Inflammatory macrophage treated with lipopolysaccharide for 1 hour (primary cell): ENCODE measurements around the gene DIAPH1.

Experiments
- DNase-seq, 2 donors: peaks; one replicate each; pipeline ENCODE4 v3.0.0-alpha.2; 2020 to 2022

DIAPH1 gene

GRCh38 chr5:141609044-141609443 is 9.8 kb downstream of the DIAPH1 start:
- no peak for DNase-seq

- DNase-seq: no peak
Observed at GRCh38 chr5:141608557-141608956, 10.2 kb downstream of the DIAPH1 start.

DNA sequence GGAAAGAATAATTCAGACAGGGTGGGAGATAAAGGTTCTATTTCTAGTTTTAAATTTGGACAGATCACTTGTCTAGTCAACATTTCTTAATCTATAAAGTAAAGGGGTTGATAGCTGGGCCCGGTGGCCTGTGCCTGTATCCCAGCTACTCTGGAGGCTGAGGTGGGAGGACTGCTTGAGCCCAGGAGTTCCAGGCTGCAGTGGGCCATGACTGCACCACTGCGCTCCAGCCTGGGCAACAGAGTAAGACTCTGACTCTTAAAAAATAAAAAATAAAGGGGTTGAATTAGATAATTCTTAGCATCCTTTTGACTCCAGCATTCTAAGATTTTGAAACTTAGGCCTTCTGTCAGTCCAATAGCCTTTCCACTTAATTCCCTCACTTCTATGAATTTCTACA is 10.8 kb downstream of the DIAPH1 start:
- DNase-seq: no peak

DNA sequence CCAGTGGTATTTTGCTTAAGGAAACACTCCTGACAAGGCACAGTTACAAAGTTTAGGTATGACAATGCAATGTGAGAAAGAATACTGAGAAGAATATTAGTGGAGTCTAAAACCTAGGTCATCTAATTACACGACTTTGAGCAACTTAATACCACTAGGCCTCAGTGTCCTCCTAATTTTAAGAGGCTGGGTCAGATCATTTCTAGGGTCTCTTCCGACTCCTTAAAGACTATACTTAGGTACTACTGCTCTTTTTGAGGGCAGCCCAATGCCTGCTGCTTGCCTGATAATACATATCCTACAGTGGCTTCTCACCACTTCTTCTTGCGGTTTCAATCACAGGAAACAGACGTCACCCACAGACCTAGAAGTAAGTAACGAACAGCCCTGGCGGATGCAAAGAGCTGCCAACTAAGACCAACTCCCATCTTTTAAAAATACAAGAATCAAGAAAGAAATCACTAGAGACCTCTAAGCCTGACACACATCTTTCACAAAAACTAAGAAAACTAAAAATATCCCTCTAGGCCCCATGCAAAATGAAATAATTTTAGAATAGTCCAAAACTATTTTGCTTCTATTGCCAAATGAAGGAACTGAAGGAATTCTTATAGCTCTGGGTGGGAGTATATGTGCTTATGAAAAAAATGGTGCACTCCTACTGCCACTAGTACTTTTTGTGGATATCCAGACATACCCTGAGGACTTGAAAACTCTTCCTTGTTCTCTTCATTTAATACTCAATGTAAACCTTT is 13.1 kb downstream of the DIAPH1 start:
- DNase-seq: peak; percentile 75 to 77

GRCh38 chr5:141603923-141604717 is 14.7 kb downstream of the DIAPH1 start:
- DNase-seq: peak; percentile 97 to 98

DNA sequence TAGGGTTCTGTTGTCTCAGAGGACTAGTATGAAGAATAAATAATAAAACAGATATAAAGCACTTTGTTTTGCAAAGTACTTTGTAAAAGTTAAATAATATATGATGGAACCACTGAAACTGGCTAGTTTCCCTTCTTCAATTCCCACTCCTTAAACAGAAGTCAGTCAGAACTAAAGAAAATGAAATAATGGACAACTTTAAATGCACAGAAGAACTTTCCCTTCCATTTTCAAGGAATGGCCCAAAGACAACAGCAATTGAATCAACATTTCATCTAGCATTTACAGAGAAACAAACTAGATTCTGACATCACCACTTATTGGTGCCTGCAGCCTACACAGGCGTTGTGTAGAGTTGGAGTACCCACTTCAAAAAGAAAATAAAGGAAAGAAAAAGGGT is 16.2 kb downstream of the DIAPH1 start:
- DNase-seq: no peak

- no peak for DNase-seq
Observed at GRCh38 chr5:141598391-141599345, 20.1 kb downstream of the DIAPH1 start.

DNA sequence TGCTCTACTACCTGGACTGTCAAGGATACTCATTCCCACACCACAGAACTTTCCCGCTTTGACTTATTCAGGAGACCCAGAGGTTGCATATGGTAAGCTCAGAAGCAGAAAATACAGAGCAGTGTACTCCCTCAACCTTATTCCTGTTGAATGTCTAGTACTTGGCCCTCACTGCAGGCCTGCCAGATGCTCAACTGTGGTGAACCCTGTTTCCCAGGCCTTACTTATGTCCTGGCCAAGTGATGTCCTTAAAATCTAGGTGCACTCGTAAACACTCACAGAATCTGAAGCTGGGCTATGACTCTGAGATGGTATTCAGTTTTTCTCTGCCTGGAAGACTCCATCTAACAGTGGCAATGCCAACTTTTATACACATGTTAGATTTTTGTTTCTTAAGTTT is 21.0 kb downstream of the DIAPH1 start:
- no peak for DNase-seq

DNA sequence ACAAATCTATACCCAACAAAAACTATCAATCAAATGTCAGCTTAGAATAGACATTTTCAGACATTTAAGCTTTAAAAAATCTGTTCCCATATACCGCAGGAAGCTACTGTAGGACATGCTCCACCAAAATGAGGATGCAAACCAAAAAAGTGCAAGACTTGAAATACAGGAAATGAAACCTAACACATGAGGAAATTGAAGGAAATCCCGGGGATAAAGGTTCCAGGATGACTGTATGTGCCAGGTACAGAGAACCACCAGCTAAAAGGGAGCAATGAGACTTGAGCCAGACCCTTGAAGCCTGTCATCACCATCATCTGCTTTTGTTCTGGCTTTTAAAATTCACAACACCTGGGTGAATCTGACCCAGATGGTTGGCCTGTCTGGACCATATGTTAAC is 21.4 kb downstream of the DIAPH1 start:
- peak; percentile 71 to 73 for DNase-seq

GRCh38 chr5:141596867-141597266 is 21.9 kb downstream of the DIAPH1 start:
- no peak for DNase-seq

GRCh38 chr5:141590127-141590526 is 28.7 kb downstream of the DIAPH1 start:
- DNase-seq: peak; percentile 60 to 79

DNA sequence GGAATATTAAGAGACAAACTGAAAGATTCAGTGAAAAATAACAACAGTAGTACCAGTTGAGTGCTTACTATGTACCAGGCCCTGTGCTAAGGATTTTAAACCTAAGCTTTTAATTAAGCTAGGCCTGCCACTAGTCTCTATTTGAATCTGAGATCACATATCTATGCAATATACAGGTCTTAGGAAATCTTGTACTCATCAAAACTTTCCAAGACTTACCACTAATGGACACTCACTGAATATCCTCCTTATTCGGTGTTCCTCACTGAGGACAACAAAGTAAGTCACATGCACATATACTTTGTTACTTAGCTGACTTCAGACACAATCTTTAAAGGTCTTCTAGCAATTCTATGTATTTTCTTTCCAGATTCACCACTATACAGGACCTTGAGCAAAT is 32.6 kb downstream of the DIAPH1 start:
- peak; percentile 46 to 77 for DNase-seq

DNA sequence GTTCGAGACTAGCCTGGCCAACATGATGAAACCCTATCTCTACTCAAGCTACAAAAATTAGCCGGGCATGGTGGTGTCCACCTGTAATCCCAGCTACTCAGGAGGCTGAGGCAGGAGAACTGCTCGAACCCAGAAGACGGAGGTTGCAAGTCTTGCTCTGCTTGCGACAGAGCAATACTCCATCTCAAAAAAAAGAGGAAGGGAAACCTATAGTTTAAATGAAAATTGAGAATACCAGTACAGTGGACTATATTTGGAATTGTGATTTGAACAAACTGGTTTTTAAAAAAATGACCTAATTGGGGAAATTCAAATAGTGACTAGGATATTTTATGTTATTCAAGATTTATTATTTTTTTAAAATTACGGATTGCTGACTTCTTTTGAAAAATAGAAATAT is 33.2 kb downstream of the DIAPH1 start:
- DNase-seq: no peak

DNA sequence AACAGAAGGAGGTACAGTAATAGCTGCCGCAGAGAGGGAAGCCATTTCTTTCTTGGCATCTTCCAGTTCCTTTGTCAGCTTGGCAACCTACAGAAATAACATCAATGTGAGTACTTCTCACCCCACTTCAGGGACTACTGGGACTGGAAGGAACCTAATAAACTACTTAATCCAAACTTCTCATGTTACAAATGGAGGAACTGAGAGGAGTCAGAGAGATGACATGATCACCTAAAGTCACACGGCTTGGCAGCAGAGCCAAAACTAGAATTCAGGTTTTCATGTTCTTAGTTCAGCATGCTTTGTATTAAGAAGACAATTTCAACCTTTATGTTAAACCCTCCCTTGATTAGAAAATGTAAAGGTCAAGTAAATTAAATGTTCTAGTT is 44.7 kb downstream of the DIAPH1 start:
- DNase-seq: no peak

GRCh38 chr5:141573489-141574121 is 45.2 kb downstream of the DIAPH1 start:
- no peak for DNase-seq

DNA sequence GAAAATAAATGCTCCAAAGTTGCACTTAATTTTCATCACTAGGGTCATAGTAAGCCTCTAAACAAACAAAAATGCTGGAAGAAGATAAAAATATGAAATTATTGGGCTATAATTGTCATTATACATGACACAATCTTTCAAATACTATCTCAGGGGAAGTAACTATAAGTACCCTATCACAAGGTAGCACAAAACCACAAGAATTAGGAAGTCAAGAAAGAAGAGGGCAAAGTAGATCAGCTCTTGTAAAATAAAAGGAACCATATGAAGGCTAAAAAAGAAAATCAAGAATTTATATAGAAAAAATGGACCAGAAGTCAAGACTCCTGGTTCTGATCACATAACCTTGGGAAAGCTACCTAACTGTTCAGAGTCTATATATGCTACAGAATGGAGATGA is 48.1 kb downstream of the DIAPH1 start:
- DNase-seq: peak; percentile 30 to 61

DNA sequence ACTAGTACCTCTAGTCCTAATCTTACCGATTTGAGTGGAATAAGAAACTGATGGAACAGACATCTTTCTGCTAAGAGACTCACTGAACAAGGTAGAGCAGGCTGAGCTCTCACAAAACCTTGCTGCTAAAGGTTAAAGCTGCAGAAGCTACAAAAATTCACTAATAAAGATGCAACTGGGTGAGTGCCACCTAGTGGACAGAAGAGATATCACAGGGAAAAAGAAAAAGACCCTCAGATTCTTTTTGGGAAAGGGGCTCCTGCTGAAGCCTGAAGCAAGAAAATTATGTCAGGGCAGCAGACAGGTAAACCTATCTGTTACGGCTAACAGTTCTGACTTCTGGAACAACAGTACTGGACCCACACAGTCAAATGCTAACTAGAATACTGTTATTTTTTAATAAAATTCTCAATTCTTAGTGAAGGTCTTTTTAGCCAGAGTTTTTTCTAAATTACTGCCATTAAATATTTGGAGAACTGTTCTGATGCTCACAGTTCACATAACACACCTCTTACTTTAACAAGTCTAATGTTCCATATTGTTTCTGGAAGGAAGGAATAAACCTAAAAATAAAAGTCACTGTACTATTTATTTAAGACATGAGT is 51.2 kb downstream of the DIAPH1 start:
- peak in 1 of 2 donors; percentile 34 for DNase-seq

GRCh38 chr5:141565826-141566570 is 52.8 kb downstream of the DIAPH1 start:
- no peak for DNase-seq

DNA sequence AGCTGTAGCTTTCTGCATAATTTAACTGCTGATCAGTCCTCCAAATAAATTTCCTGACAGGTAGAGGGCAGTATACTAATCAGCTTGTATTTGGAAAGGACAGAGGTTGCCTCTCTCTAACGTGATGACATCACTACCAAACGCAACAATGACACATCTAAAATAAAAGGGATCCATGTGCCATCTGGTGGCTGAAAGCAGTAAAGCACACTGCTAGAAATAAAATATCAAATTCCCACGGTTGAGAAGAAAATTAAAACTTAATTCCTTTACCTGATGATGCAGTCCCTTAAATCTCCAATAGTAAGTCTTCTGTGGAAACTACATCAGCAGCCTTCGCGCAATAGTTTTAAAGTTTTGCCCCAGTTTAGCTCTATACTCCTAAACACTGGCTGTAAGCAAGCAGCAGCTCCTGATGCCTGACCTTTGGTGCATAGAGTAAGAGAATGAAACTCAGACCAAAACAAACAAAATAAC is 54.5 kb downstream of the DIAPH1 start:
- DNase-seq: peak; percentile 91 to 99

DNA sequence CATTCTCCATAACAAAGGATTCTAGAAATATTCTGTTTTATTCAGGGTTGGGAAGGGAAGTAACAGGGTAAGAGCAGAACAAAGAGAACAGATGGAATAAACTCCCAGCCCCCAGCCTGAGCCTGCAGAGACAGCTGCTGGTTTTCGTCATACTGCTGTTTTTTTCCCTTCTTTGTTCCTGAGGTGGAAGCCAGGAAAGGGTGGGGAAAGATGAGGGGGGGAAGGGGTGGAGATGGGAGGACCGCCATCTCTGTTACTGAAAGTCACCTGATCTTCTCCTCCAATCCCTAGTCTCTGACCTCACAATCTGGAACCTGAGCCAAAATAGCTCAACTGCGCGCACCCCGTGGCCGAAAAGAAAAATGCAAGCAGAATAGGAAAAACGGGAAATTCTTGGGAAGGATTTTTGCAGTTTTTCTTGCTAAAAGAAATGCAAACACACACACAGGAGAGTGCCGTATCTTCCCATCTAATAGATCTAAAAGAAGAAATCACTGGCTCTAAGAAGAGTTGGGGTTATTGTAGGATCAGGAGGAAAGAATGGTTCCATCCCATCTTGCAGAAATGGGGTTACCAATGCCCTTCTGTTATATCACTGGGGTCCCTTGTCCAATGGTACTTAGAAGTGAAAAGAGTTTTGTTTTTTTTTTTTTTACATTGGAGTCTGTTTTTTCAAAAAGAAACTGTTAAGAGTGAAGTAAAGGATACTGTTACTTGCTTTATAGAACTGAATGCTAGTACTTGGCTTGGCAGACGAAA is 57.9 kb downstream of the DIAPH1 start:
- peak; percentile 25 to 35 for DNase-seq
